HFFc6 (cell line): Measurements from ENCODE around the gene ZNRF3. TPM values are rescaled to one million over a fixed set of nuclear protein-coding genes. Genes with fewer than 3 reads are reported as not detected.

Source experiments
- DNase-seq: peaks from one replicate; pipeline ENCODE4 v3.0.0-alpha.2; 2018
- H3K27ac Mint-ChIP-seq: 2 replicates; pipeline ENCODE4 v1.8.0; 2020; ENCODE audit warnings: mild to moderate bottlenecking, mixed read lengths
- H3K27me3 Mint-ChIP-seq: 2 replicates; pipeline ENCODE4 v1.8.0; 2021; ENCODE audit warnings: mild to moderate bottlenecking, moderate library complexity, mixed read lengths; ENCODE audit not compliant: insufficient read depth
- H3K36me3 Mint-ChIP-seq: 2 replicates; pipeline ENCODE4 v1.8.0; 2021; ENCODE audit warnings: low read depth, mixed read lengths
- H3K4me1 Mint-ChIP-seq: 2 replicates; pipeline ENCODE4 v1.8.0; 2020; ENCODE audit warnings: low read depth, mixed read lengths
- H3K4me3 Mint-ChIP-seq: 2 replicates; pipeline ENCODE4 v1.8.0; 2020; ENCODE audit warnings: mild to moderate bottlenecking, moderate library complexity, mixed read lengths
- H3K9me3 Mint-ChIP-seq: 2 replicates; pipeline ENCODE4 v1.8.0; 2020; ENCODE audit warnings: mild to moderate bottlenecking, mixed read lengths
- total RNA-seq, 6 experiments: library from RNA; stranded (reverse); fragmentation: NEBNext Ultra II Directional; extraction: Animal tissue kit (Norgen Biotek cat#: 25700); gene quantifications; 2 replicates in 1 of 6; 3 replicates in 5 of 6; pipeline ENCODE4 v1.2.3, GENCODE V29; 2021
- TF ChIP-seq, protein P1 (sequence below): fragments of 200-600 bp; sonication (generic); IDR thresholded peaks from 2 replicates; pipeline ENCODE4 v1.5.0; 2021; ENCODE audit warnings: antibody characterized with exemption, mild to moderate bottlenecking

Gene ZNRF3
- total RNA-seq, 6 experiments from 2014 or later, result 3.3 to 4.7 (median 3.6) TPM

- no peaks in the 10 kb centered on the region for H3K36me3 Mint-ChIP-seq
- no peak overlapping the region for H3K4me3 Mint-ChIP-seq
- TF ChIP-seq, protein P1, sequence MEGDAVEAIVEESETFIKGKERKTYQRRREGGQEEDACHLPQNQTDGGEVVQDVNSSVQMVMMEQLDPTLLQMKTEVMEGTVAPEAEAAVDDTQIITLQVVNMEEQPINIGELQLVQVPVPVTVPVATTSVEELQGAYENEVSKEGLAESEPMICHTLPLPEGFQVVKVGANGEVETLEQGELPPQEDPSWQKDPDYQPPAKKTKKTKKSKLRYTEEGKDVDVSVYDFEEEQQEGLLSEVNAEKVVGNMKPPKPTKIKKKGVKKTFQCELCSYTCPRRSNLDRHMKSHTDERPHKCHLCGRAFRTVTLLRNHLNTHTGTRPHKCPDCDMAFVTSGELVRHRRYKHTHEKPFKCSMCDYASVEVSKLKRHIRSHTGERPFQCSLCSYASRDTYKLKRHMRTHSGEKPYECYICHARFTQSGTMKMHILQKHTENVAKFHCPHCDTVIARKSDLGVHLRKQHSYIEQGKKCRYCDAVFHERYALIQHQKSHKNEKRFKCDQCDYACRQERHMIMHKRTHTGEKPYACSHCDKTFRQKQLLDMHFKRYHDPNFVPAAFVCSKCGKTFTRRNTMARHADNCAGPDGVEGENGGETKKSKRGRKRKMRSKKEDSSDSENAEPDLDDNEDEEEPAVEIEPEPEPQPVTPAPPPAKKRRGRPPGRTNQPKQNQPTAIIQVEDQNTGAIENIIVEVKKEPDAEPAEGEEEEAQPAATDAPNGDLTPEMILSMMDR, result no peak
- no peak overlapping the region for H3K27ac Mint-ChIP-seq
- no peak for DNase-seq
- H3K9me3 Mint-ChIP-seq, result no peaks in the 10 kb centered on the region
- H3K27me3 Mint-ChIP-seq, result no peaks in the 10 kb centered on the region
- H3K4me1 Mint-ChIP-seq, result no peaks in the 10 kb centered on the region
These were observed 40.7 kb downstream of the ZNRF3 start for GRCh38 chr22:28923826-28924732.

DNA sequence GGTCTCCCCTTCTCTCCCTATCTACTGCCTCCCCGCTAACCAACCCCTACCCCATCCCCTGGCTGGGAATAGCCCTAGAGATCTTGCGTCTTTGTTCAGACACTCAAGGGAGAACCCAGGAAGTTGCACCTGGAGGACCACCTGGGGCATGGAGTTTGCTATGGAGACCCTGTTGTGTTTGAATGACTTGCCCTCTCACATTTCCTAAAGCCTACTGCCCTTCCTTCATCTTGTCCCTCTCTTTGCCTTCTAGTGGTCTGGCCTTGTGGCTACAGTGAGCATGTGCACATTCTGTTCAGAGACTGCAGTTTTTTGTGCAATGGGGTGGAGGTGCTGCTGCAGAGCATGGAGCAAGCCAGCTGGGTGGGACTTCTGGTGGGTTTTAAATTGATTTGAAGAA is 42.5 kb downstream of the ZNRF3 start:
- no peak for DNase-seq
- Mint-ChIP-seq H3K36me3 (no peaks in the 10 kb centered on the region), H3K9me3 (no peaks in the 10 kb centered on the region), H3K27ac (no peak overlapping the region), H3K4me1 (peaks cover 6% of the 10 kb centered on the region; the same call in 1 of the 2 replicates), H3K27me3 (no peaks in the 10 kb centered on the region), H3K4me3 (no peak overlapping the region)
- TF ChIP-seq, protein P1, result no peak

DNA sequence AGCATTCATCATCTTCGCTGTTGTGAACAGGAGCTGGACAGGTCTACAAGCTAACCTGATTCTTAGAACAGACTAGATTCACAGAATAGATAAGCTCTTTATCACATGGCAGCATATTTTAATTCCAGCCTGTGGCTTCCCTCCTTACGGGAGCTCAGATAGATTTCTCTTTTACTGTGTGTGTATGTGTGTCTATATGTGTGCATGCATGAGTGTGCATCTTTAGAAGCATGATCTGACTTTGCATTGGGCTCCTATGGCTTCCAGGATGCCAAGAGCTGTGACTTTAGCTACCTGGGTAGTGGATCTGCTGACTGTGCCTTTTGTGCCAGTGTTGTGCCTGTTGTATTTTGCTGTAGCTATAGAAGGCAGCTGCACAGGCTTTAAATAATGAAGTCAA is 44.3 kb downstream of the ZNRF3 start:
- H3K4me3 Mint-ChIP-seq, result no peak overlapping the region
- no peaks in the 10 kb centered on the region for H3K9me3 Mint-ChIP-seq
- no peaks in the 10 kb centered on the region for H3K36me3 Mint-ChIP-seq
- H3K4me1 Mint-ChIP-seq, result peaks cover 6% of the 10 kb centered on the region; the same call in 1 of the 2 replicates
- DNase-seq, result no peak
- TF ChIP-seq, protein P1, result no peak
- H3K27ac Mint-ChIP-seq, result no peak overlapping the region
- no peaks in the 10 kb centered on the region for H3K27me3 Mint-ChIP-seq

DNA sequence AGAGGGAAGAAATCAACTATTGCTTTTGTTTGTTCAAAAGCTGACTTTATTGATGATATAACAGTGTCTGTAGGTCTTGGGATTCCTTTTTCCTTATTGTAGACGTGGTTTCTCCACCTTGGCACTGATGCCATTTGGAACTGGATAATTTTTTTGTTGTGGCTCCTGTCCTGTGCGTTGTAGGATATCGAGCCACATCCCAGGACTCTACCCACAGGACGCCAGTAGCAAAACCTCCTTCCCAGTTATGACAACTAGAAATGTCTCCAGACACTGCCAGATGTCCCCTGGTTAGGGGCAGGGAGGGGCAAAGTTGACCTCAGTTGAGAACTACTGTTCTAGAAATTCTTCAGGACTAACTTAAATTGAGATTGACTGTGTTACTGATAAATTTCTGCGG is 45.8 kb downstream of the ZNRF3 start:
- TF ChIP-seq, protein P1, result no peak
- H3K27me3 Mint-ChIP-seq, result no peaks in the 10 kb centered on the region
- no peaks in the 10 kb centered on the region for H3K9me3 Mint-ChIP-seq
- no peak overlapping the region for H3K27ac Mint-ChIP-seq
- H3K4me3 Mint-ChIP-seq, result no peak overlapping the region
- H3K4me1 Mint-ChIP-seq, result peaks cover 6% of the 10 kb centered on the region; the same call in 1 of the 2 replicates
- no peak for DNase-seq
- H3K36me3 Mint-ChIP-seq, result no peaks in the 10 kb centered on the region

- Mint-ChIP-seq H3K36me3 (no peaks in the 10 kb centered on the region), H3K9me3 (no peaks in the 10 kb centered on the region), H3K27me3 (no peaks in the 10 kb centered on the region), H3K4me1 (peaks cover 6% of the 10 kb centered on the region; the same call in 1 of the 2 replicates), H3K27ac (no peak overlapping the region), H3K4me3 (no peak overlapping the region)
- DNase-seq, result no peak
- TF ChIP-seq, protein P1, result no peak
These were observed 47.1 kb downstream of the ZNRF3 start for GRCh38 chr22:28930357-28931007.
